ENCODE results near the gene SLC2A9. TPM values are rescaled to one million over a fixed set of nuclear protein-coding genes. Genes with fewer than 3 reads are reported as not detected.
"Not testable (repeated sequence)": the region's sequence is repeated elsewhere in the genome, so short reads cannot be mapped to it uniquely, and the experiment has no call there.

The SLC2A9 gene
- total RNA-seq, 2 experiments from 2014 or later: 0.39 to 0.76 TPM

DNA sequence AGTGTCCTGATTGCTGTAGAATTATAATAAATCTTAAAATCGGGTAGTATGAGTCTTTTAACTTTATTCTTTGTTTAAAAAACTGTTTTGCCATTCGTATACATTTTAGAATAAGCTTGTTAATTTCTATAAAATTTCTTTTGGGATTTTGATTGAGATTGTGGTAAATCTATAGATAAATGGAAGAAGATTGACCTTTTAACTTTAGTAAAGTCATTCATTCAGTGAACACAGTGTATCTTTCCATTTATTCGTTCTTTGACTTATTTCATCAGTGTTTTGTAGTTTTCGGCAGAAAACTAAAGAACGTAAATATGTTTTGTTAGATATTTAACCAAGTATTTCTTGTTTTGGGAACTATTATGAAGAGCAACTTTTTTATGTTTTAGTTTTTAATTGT is 201.0 kb downstream of the SLC2A9 start:
- CTCF ChIA-PET: interaction anchor here (0.7 kb wide), 1 partner anchor 40 kb away, joined by 3 read pairs; no protein-coding TSS in a partner anchor
- no peak for DNase-seq
- Mint-ChIP-seq H3K27ac (no peak overlapping the region), H3K4me1 (peaks cover 12% of the 10 kb centered on the region), H3K27me3 (peaks cover 12% of the 10 kb centered on the region), H3K4me3 (no peak overlapping the region), H3K36me3 (ENCODE audit: low read depth) (no peaks in the 10 kb centered on the region), H3K9me3 (ENCODE audit: low read depth) (no peaks in the 10 kb centered on the region)
- POLR2A ChIA-PET: no interaction called here
- intact Hi-C loops (cut with DNase I, micrococcal nuclease): no loop called here
- ATAC-seq: no peak

DNA sequence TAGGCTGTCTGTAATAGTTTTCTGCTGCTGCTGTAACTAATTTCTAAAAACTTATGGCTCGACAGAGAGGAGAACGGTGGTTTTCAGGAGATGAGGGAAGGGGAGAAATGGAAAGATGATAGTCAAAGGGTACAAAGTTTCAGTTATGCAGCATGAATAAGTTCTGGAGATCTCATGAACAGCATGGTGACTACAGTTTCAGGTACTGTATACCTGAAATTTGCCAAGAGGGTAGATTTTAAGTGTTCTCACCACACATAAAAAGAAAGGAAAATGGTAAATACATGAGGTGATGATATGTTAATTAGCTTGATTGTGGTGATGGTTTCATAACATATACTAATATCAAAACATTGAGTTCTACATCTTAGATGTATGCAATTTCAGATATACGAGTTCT is 205.0 kb downstream of the SLC2A9 start:
- H3K9me3 Mint-ChIP-seq (ENCODE audit: low read depth): no peaks in the 10 kb centered on the region
- no peak overlapping the region for H3K27ac Mint-ChIP-seq
- peaks cover 27% of the 10 kb centered on the region for H3K27me3 Mint-ChIP-seq
- H3K4me1 Mint-ChIP-seq: peaks cover 9% of the 10 kb centered on the region
- DNase-seq: no peak
- POLR2A ChIA-PET: no interaction called here
- no peak overlapping the region for H3K4me3 Mint-ChIP-seq
- no peaks in the 10 kb centered on the region for H3K36me3 Mint-ChIP-seq (ENCODE audit: low read depth)
- CTCF ChIA-PET: no interaction called here
- intact Hi-C loops (cut with DNase I, micrococcal nuclease): loop anchor here in 1 of 2 experiments (1.0 kb wide), 1 partner anchor 9 kb away; no protein-coding TSS in a partner anchor
- ATAC-seq: peak; percentile 61

DNA sequence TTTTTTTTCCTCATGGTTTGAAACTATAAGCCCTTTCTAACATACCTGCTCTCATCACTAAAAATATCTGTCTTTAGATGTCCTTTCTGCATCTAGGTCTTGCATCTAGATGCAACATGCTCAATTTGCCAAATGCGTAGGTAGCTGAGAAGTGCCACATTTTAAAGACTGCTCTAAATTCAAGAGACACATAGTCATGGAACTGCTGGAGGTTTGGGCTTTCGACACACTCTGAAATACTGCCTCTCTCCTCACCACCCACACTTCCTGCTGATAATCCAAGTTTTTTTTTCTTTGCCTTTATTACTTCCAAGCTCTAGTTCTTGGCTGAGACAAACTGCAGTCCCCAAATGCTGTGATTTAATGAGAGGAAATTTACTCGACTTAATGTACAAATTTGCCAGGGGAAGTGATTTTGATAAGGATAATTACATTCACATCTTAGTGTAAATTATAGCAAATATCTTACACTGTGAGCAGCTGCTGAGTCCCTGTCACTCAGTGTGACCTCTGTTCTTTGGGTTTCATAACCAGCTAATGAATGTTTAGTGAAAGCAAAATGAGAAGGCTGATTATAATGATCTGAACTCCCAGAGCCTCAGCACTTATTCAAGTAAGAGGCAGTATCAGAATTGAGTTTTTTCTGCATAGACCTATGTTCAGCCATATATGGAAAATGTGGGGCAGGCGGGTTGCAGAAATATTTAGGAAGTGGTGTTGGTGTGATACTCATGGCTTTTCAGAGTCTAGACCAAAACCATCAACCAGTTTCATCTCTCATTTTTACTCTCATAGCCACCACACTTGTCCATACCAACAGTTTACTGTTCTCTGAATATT is 208.6 kb downstream of the SLC2A9 start:
- peak; percentile 63 for ATAC-seq
- peaks cover 9% of the 10 kb centered on the region for H3K4me1 Mint-ChIP-seq
- H3K9me3 Mint-ChIP-seq (ENCODE audit: low read depth): no peaks in the 10 kb centered on the region
- H3K27me3 Mint-ChIP-seq: peaks cover 24% of the 10 kb centered on the region
- no peak overlapping the region for H3K27ac Mint-ChIP-seq
- ChIA-PET POLR2A (no interaction called here), CTCF (no interaction called here)
- DNase-seq: peak; percentile 26
- H3K4me3 Mint-ChIP-seq: no peak overlapping the region
- intact Hi-C loops (cut with DNase I, micrococcal nuclease): no loop called here
- H3K36me3 Mint-ChIP-seq (ENCODE audit: low read depth): no peaks in the 10 kb centered on the region

DNA sequence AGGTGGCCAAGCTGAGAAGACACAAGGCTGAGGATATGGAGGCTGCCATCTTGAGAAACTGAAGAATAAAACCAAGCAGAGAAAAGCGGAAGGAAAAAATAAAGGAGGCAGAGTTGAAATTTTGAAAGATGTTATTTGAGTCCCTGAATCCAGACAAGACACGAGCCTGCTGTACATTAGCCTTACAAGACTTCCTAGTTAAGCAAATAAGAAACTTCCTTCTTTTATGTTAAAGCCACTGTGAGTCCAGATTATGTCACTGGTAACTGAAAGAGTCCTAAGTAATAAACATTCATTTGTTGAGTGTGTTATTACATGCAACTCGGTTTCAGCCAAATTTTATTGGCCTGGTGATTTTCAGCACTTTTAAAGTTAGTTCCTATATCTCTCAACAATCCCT is 209.5 kb downstream of the SLC2A9 start:
- Mint-ChIP-seq H3K4me1 (peaks cover 9% of the 10 kb centered on the region), H3K27me3 (peaks cover 24% of the 10 kb centered on the region), H3K36me3 (ENCODE audit: low read depth) (no peaks in the 10 kb centered on the region), H3K4me3 (no peak overlapping the region), H3K9me3 (ENCODE audit: low read depth) (no peaks in the 10 kb centered on the region), H3K27ac (no peak overlapping the region)
- ATAC-seq: no peak
- ChIA-PET CTCF (no interaction called here), POLR2A (no interaction called here)
- DNase-seq: no peak
- intact Hi-C loops (cut with DNase I, micrococcal nuclease): no loop called here

DNA sequence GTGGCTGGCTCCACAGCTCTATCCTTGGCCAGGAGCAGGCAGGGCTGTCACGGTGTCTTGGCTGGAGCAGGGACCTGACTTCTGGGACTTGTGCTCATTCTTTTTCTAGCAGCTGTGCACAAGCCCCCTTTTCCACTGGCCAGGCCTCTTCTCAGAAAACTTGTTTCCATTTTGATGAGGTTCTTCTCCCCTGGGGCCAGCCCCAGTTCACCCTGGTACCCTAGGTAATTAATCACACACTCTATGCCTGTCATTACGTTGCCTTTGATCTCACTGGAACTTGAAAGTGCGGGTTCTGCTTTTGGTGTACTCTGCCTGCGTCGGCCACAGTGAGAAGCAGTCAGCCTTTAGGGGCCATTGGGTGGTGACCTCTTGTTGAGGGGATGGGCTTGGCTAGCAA is 213.2 kb downstream of the SLC2A9 start:
- DNase-seq (no peak), ATAC-seq (no peak)
- Mint-ChIP-seq H3K27me3 (peaks cover 15% of the 10 kb centered on the region), H3K9me3 (ENCODE audit: low read depth) (no peaks in the 10 kb centered on the region), H3K4me1 (peaks cover 5% of the 10 kb centered on the region), H3K36me3 (ENCODE audit: low read depth) (no peaks in the 10 kb centered on the region), H3K4me3 (no peak overlapping the region), H3K27ac (no peak overlapping the region)
- intact Hi-C loops (cut with DNase I, micrococcal nuclease): no loop called here
- CTCF ChIA-PET: interaction anchor here (0.7 to 0.8 kb wide), 2 partner anchors 9 to 650 kb away, joined by 3 to 4 read pairs; no protein-coding TSS in a partner anchor
- POLR2A ChIA-PET: no interaction called here

DNA sequence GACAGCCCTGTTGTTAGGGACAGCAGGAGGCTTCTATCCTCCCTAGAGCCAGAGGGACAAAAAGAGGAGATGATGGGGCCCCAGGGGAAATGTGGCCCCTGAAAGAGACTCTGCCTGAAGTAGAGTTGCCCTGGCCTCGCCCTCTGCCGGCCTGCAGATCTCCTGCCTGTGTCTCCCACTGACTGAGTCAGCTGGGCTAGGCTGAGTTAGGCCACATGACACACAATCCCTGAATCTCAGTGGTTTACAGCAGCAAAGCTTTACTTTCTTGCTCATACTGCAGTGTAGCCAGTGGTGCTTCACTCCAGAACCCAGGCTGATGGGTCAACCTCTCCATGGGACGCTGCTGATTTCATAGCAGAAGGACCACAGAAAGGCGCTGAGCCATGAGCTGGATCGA is 216.4 kb downstream of the SLC2A9 start:
- Mint-ChIP-seq H3K9me3 (ENCODE audit: low read depth) (no peaks in the 10 kb centered on the region), H3K27ac (no peak overlapping the region), H3K4me1 (no peaks in the 10 kb centered on the region), H3K36me3 (ENCODE audit: low read depth) (no peaks in the 10 kb centered on the region), H3K27me3 (peaks cover 13% of the 10 kb centered on the region), H3K4me3 (no peak overlapping the region)
- CTCF ChIA-PET: no interaction called here
- DNase-seq (no peak), ATAC-seq (no peak)
- POLR2A ChIA-PET: no interaction called here
- intact Hi-C loops (cut with DNase I, micrococcal nuclease): no loop called here

DNA sequence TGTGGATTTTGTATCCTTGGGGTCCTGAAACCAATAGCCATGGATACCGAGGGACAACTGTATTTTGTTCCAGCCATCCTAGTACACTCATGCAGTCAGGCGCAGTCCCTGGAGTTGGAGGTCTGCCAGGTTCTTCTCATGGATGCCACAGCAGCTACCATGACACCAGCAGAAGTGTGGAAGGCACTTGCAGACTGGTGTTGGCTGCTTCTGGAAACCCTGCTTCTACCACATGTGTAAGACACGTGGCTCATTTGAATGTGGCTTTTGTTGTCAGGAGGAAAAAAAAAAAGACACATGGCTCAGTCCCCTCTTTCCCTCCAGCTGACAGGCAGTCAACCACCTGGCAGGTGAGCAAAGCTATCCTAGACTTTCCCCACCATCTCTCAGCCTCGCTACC is 220.4 kb downstream of the SLC2A9 start:
- Mint-ChIP-seq H3K4me1 (no peaks in the 10 kb centered on the region), H3K36me3 (ENCODE audit: low read depth) (no peaks in the 10 kb centered on the region), H3K27me3 (peaks cover 23% of the 10 kb centered on the region), H3K4me3 (no peak overlapping the region), H3K27ac (no peak overlapping the region), H3K9me3 (ENCODE audit: low read depth) (no peaks in the 10 kb centered on the region)
- ATAC-seq (no peak), DNase-seq (no peak)
- ChIA-PET POLR2A (no interaction called here), CTCF (interaction anchor here (0.7 kb wide), 1 partner anchor 662 kb away, joined by 3 read pairs; no protein-coding TSS in a partner anchor)
- intact Hi-C loops (cut with DNase I, micrococcal nuclease): no loop called here

DNA sequence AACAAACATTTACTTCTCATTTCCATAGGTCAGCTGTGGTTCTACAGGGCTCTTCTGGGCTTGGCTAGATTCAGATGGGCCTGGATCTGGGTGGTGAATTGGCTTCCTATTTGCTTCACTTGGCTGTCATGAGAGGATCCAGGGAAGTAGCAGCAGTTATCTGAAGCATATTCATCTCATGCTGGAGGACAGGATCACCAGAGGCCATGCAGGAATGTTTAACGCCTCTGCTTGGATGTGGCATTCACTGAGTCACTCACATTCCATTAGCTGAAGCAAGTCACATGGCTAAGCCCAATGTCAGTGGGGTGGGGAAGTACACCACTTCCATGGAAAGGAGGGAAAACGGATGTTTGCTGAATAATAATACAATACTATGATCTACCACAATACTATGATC is 224.7 kb downstream of the SLC2A9 start:
- intact Hi-C loops (cut with DNase I, micrococcal nuclease): not testable (repeated sequence)

DNA sequence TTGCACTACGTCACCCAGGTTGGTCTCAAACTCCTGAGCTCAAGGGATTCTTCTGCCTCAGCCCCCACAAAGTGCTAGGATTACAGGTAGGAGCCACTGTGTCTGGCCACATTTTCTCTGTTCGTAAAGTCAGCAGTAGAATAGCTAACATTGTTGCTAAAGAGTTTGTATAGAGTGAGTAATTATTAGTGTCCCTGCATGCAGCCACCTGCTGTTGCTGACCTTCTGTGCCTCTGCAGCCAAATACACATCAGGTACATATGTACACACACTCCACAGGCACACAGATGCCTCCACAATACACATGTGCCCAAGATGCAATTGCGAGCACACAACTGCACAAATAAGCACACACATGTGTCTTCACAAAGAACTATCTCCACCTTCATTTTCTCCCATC is 228.9 kb downstream of the SLC2A9 start:
- no peak for DNase-seq

More for the DNA sequence above, 224.7 kb downstream of the SLC2A9 start:
- H3K27me3 Mint-ChIP-seq: peaks cover 20% of the 10 kb centered on the region
- H3K9me3 Mint-ChIP-seq (ENCODE audit: low read depth); H3K4me3 Mint-ChIP-seq; H3K4me1 Mint-ChIP-seq; CTCF ChIA-PET; H3K36me3 Mint-ChIP-seq (ENCODE audit: low read depth); H3K27ac Mint-ChIP-seq; DNase-seq; ATAC-seq; POLR2A ChIA-PET: not testable (repeated sequence)

DNA sequence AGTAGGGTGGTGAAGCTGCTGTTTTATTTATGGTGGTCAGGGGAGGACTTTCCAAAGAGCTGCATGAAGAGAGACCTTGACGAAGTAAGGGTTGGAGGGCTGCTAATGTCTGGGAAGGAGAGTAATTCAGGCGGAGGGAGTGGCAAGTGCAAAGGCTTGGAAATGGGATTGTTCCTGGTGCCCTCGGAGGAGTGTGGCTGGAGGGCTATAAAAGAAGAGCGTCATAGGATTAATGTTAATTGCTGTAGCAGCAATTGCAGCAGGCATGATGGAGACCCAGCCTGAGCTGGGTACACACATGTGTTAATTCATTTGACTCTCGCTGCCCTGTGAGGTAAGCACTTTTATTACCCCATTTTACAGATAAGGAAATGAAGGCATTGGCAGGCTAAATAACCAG is 235.4 kb downstream of the SLC2A9 start:
- DNase-seq; H3K36me3 Mint-ChIP-seq (ENCODE audit: low read depth); ATAC-seq; intact Hi-C loops (cut with DNase I, micrococcal nuclease); H3K27ac Mint-ChIP-seq; H3K9me3 Mint-ChIP-seq (ENCODE audit: low read depth); POLR2A ChIA-PET; H3K4me3 Mint-ChIP-seq; H3K4me1 Mint-ChIP-seq: not testable (repeated sequence)
- CTCF ChIA-PET: interaction anchor here (1.2 kb wide), 1 partner anchor 605 kb away, joined by 4 read pairs; no protein-coding TSS in a partner anchor
- H3K27me3 Mint-ChIP-seq: peaks cover 32% of the 10 kb centered on the region

More for the DNA sequence above, 228.9 kb downstream of the SLC2A9 start:
- Mint-ChIP-seq H3K4me3 (no peak overlapping the region), H3K27me3 (peaks cover 16% of the 10 kb centered on the region), H3K9me3 (ENCODE audit: low read depth) (peaks cover 2% of the 10 kb centered on the region), H3K4me1 (no peaks in the 10 kb centered on the region), H3K27ac (no peak overlapping the region), H3K36me3 (ENCODE audit: low read depth) (no peaks in the 10 kb centered on the region)
- ChIA-PET CTCF (no interaction called here), POLR2A (no interaction called here)
- intact Hi-C loops (cut with DNase I, micrococcal nuclease): no loop called here
- no peak for ATAC-seq

DNA sequence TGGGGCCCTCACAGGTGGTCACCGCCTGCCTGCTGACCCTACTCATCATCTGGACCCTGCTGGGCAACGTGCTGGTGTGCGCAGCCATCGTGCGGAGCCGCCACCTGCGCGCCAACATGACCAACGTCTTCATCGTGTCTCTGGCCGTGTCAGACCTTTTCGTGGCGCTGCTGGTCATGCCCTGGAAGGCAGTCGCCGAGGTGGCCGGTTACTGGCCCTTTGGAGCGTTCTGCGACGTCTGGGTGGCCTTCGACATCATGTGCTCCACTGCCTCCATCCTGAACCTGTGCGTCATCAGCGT is 239.2 kb downstream of the SLC2A9 start:
- H3K27me3 Mint-ChIP-seq: peaks cover 41% of the 10 kb centered on the region
- no peak overlapping the region for H3K27ac Mint-ChIP-seq
- ATAC-seq: no peak
- no peaks in the 10 kb centered on the region for H3K36me3 Mint-ChIP-seq (ENCODE audit: low read depth)
- H3K9me3 Mint-ChIP-seq (ENCODE audit: low read depth): no peaks in the 10 kb centered on the region
- POLR2A ChIA-PET: no interaction called here
- intact Hi-C loops (cut with DNase I, micrococcal nuclease): no loop called here
- CTCF ChIA-PET: no interaction called here
- DNase-seq: no peak
- H3K4me1 Mint-ChIP-seq: no peaks in the 10 kb centered on the region
- no peak overlapping the region for H3K4me3 Mint-ChIP-seq

DNA sequence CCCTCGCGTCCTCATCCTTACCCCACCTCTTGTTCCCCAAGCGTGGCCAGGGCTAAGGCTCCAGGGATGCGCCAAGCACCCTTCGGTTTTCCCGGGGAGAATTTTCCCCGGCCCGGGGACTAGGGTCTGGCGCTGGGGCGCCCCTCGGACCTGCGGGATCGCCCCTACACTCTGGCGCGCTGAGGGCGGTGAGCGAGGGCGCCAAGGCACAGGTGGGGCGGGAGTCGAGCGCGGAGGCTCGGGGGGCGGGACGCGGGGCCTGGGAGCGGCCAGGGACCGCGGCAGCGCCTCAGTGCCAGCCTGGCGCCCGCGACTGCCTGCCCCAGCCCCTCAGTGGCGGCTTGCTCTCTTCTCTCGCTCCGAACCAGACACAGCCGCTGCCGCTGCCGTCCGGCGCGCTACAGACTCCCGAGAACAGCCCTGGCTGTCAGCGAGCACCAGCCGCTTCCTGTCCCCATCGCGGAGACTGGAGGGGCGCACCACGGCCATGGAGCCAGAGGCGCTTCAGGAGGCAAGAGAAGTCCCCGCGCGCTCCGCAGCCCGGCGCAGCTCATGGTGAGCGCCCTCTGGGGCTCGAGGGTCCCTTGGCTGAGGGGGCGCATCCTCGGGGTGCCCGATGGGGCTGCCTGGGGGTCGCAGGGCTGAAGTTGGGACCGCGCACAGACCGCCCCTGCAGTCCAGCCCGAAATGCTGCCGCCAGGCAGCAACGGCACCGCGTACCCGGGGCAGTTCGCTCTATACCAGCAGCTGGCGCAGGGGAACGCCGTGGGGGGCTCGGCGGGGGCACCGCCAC is 239.8 kb downstream of the SLC2A9 start, which contains the start of gene DRD5:
Gene DRD5, plus strand, starts transcription at position 292 of the 793 bp plus-strand sequence. Its CDS starts 396 bp downstream, at position 688.
- CTCF ChIA-PET: no interaction called here
- Mint-ChIP-seq H3K9me3 (ENCODE audit: low read depth) (no peaks in the 10 kb centered on the region), H3K4me3 (no peak within 1 kb of the TSS), H3K27ac (no peak within 1 kb of the TSS), H3K36me3 (ENCODE audit: low read depth) (no peaks in the 10 kb centered on the region), H3K27me3 (peaks cover 41% of the 10 kb centered on the region), H3K4me1 (no peaks in the 10 kb centered on the region)
- POLR2A ChIA-PET: no interaction called here
- intact Hi-C loops (cut with DNase I, micrococcal nuclease): no loop called here
- no peak for DNase-seq
- ATAC-seq: no peak

Measured in activated CD4-positive, alpha-beta T cell treated with anti-CD3 and anti-CD28 coated beads for 36 hours (primary cell).